ENCODE measurements around the gene SLC17A5.
"Not testable (repeated sequence)": the region's sequence is repeated elsewhere in the genome, so short reads cannot be mapped to it uniquely, and the experiment has no call there.

SLC17A5 gene

GRCh38 chr6:73688351-73688750, 34.6 kb upstream of the SLC17A5 start:
- no peaks in the 10 kb centered on the region for H3K36me3 ChIP-seq
- no peak overlapping the region for H3K27ac ChIP-seq
- H3K4me1 ChIP-seq (ENCODE audit: control insufficient read depth in 1 of 2, insufficient read depth in 1 of 2, low read depth in 1 of 2, low read length in 1 of 2): peaks cover 10 to 15% of the 10 kb centered on the region in 2 experiments
- no peak overlapping the region for H3K4me3 ChIP-seq (ENCODE audit: low read depth in 1 of 2, low read length in 1 of 2)
- TF ChIP-seq, protein P1, sequence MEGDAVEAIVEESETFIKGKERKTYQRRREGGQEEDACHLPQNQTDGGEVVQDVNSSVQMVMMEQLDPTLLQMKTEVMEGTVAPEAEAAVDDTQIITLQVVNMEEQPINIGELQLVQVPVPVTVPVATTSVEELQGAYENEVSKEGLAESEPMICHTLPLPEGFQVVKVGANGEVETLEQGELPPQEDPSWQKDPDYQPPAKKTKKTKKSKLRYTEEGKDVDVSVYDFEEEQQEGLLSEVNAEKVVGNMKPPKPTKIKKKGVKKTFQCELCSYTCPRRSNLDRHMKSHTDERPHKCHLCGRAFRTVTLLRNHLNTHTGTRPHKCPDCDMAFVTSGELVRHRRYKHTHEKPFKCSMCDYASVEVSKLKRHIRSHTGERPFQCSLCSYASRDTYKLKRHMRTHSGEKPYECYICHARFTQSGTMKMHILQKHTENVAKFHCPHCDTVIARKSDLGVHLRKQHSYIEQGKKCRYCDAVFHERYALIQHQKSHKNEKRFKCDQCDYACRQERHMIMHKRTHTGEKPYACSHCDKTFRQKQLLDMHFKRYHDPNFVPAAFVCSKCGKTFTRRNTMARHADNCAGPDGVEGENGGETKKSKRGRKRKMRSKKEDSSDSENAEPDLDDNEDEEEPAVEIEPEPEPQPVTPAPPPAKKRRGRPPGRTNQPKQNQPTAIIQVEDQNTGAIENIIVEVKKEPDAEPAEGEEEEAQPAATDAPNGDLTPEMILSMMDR (IDR thresholded peaks at IDR 0.05): no peak
- H3K27me3 ChIP-seq: no peaks in the 10 kb centered on the region
- no peaks in the 10 kb centered on the region for H3K9me3 ChIP-seq

- H3K27me3 ChIP-seq; H3K4me3 ChIP-seq (ENCODE audit: low read depth in 1 of 2, low read length in 1 of 2); H3K27ac ChIP-seq; H3K4me1 ChIP-seq (ENCODE audit: control insufficient read depth in 1 of 2, insufficient read depth in 1 of 2, low read depth in 1 of 2, low read length in 1 of 2); H3K9me3 ChIP-seq; H3K36me3 ChIP-seq: not testable (repeated sequence)
Measured at GRCh38 chr6:73683574-73683973, 29.8 kb upstream of the SLC17A5 start.

GRCh38 chr6:73680289-73680918, 26.6 kb upstream of the SLC17A5 start:
- Histone ChIP-seq H3K9me3 (no peaks in the 10 kb centered on the region), H3K4me3 (ENCODE audit: low read depth in 1 of 2, low read length in 1 of 2) (no peak overlapping the region), H3K27me3 (no peaks in the 10 kb centered on the region), H3K4me1 (ENCODE audit: control insufficient read depth in 1 of 2, insufficient read depth in 1 of 2, low read depth in 1 of 2, low read length in 1 of 2) (no peaks in the 10 kb centered on the region), H3K36me3 (no peaks in the 10 kb centered on the region), H3K27ac (no peak overlapping the region)
- TF ChIP-seq, protein P1 (IDR thresholded peaks at IDR 0.05): no peak

- not testable (repeated sequence) for H3K4me3 ChIP-seq (ENCODE audit: low read depth in 1 of 2, low read length in 1 of 2); H3K9me3 ChIP-seq; H3K36me3 ChIP-seq; H3K27me3 ChIP-seq; H3K27ac ChIP-seq; H3K4me1 ChIP-seq (ENCODE audit: control insufficient read depth in 1 of 2, insufficient read depth in 1 of 2, low read depth in 1 of 2, low read length in 1 of 2)
Measured at GRCh38 chr6:73679846-73680245, 26.1 kb upstream of the SLC17A5 start.

DNA sequence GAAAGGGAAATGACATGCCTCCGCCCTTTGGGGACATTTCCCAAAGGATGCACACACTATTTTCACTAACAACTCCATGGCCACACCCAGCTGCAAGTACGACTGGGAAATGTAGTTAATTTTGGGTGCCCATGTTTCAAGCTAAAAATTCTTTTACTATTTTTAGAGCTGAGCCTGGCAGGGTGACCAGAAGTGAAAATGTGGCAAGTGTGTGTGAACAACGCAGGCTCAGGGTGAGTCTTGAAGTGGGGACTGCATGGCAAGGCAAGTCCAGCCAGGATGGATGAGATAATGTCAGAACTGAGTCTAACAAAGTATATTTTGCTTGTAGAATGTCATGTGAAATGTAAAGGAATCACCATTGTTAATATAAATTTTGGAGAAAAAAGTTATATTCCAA, 25.2 kb upstream of the SLC17A5 start:
- H3K4me1 ChIP-seq (ENCODE audit: control insufficient read depth in 1 of 2, insufficient read depth in 1 of 2, low read depth in 1 of 2, low read length in 1 of 2): no peaks in the 10 kb centered on the region
- TF ChIP-seq, protein P1 (IDR thresholded peaks at IDR 0.05): no peak
- H3K9me3 ChIP-seq: no peaks in the 10 kb centered on the region
- H3K27ac ChIP-seq: no peak overlapping the region
- no peaks in the 10 kb centered on the region for H3K36me3 ChIP-seq
- no peak overlapping the region for H3K4me3 ChIP-seq (ENCODE audit: low read depth in 1 of 2, low read length in 1 of 2)
- H3K27me3 ChIP-seq: no peaks in the 10 kb centered on the region

- Histone ChIP-seq H3K4me1 (ENCODE audit: control insufficient read depth in 1 of 2, insufficient read depth in 1 of 2, low read depth in 1 of 2, low read length in 1 of 2) (peaks cover 12 to 14% of the 10 kb centered on the region in 2 experiments), H3K36me3 (no peaks in the 10 kb centered on the region), H3K27ac (no peak overlapping the region), H3K4me3 (ENCODE audit: low read depth in 1 of 2, low read length in 1 of 2) (no peak overlapping the region), H3K9me3 (no peaks in the 10 kb centered on the region), H3K27me3 (no peaks in the 10 kb centered on the region)
- TF ChIP-seq, protein P1 (IDR thresholded peaks at IDR 0.05): peak; percentile 85
Measured at GRCh38 chr6:73675466-73676098, 21.8 kb upstream of the SLC17A5 start.

Data from neutrophil (primary cell).